PC-9 (cell line): ENCODE data around the gene BOK. TPM values are rescaled to one million over a fixed set of nuclear protein-coding genes. Genes with fewer than 3 reads are reported as not detected.
"Not testable (repeated sequence)": the region's sequence is repeated elsewhere in the genome, so short reads cannot be mapped to it uniquely, and the experiment has no call there.

Experiments
- BruUV-seq: library from RNA; stranded (reverse); fragments of 400-500 nt; replicated peaks from 2 replicates; lab custom pipeline; 2021; lab: Mats Ljungman, UMichigan
- CTCF ChIA-PET: fragments of 300-600 bp; sonication (Branson Sonifier 250); formaldehyde crosslinking; loops from one replicate; lab custom pipeline; 2022; ENCODE audit warnings: antibody characterized with exemption; lab: Charles Lee
- POLR2A ChIA-PET: fragments of 300-600 bp; sonication (Branson Sonifier 250); formaldehyde crosslinking; loops from one replicate; lab custom pipeline; 2022; ENCODE audit warnings: antibody characterized with exemption; ENCODE audit not compliant: unreplicated experiment; lab: Charles Lee
- DNase-seq, 2 experiments: peaks; one replicate each; pipeline versions ENCODE4 v3.0.0 to v3.0.0-alpha.2; 2015 to 2022; ENCODE audit warnings: mixed read lengths in 1 of 2
- H2AFZ ChIP-seq: fragments of 200-600 bp; sonication (generic); 2 replicates; pipeline ENCODE4 v1.8.1; 2017; ENCODE audit warnings: antibody characterized with exemption
- H3F3A ChIP-seq: fragments of 200-600 bp; sonication (generic); 2 replicates; pipeline ENCODE4 v1.8.1; 2017; ENCODE audit warnings: antibody characterized with exemption, mild to moderate bottlenecking, low read depth; ENCODE audit not compliant: insufficient read depth
- H3K27ac ChIP-seq: fragments of 200-600 bp; sonication (generic); 2 replicates; pipeline ENCODE4 v1.6.1; 2016; ENCODE audit warnings: mixed run types
- H3K27me3 ChIP-seq: fragments of 200-600 bp; sonication (generic); 2 replicates; pipeline ENCODE4 v1.6.1; 2016; ENCODE audit warnings: low read depth, mixed run types; ENCODE audit not compliant: insufficient read depth
- H3K36me3 ChIP-seq: fragments of 200-600 bp; sonication (generic); 2 replicates; pipeline ENCODE4 v1.6.1; 2016; ENCODE audit warnings: low read depth, mixed run types
- H3K4me1 ChIP-seq: fragments of 200-600 bp; sonication (generic); replicated peaks from 2 replicates; pipeline ENCODE4 v1.6.1; 2016; ENCODE audit warnings: mixed run types; ENCODE audit not compliant: insufficient read depth
- H3K4me2 ChIP-seq: fragments of 200-600 bp; sonication (generic); 2 replicates; pipeline ENCODE4 v1.6.1; 2017; ENCODE audit warnings: mixed run types
- H3K4me3 ChIP-seq: fragments of 200-600 bp; sonication (generic); 2 replicates; pipeline ENCODE4 v1.6.1; 2016; ENCODE audit warnings: mixed run types
- H3K79me2 ChIP-seq: fragments of 200-600 bp; sonication (generic); 2 replicates; pipeline ENCODE4 v1.6.1; 2017; ENCODE audit warnings: low read depth, mixed run types
- H3K9me2 ChIP-seq: fragments of 200-600 bp; sonication (generic); 2 replicates; pipeline ENCODE4 v1.8.1; 2017; ENCODE audit warnings: mild to moderate bottlenecking; ENCODE audit not compliant: insufficient read depth
- H3K9me3 ChIP-seq: fragments of 200-600 bp; sonication (generic); 2 replicates; pipeline ENCODE4 v1.8.1; 2016; ENCODE audit warnings: low read depth; ENCODE audit not compliant: insufficient read depth
- H4K20me1 ChIP-seq: fragments of 200-600 bp; sonication (generic); 2 replicates; pipeline ENCODE4 v1.8.1; 2017; ENCODE audit not compliant: insufficient read depth
- CTCF ChIP-seq: fragments of 200-600 bp; sonication (generic); conservative IDR thresholded peaks from 2 replicates; pipeline ENCODE4 v1.6.1; 2017; ENCODE audit warnings: mixed run types, antibody characterized with exemption, mild to moderate bottlenecking, moderate library complexity
- EZH2 ChIP-seq: fragments of 200-600 bp; sonication (generic); IDR thresholded peaks from 2 replicates; pipeline ENCODE4 v1.8.0; 2017; ENCODE audit warnings: antibody characterized with exemption, low read depth
- intact Hi-C: fragments of 100-400 bp; cut with micrococcal nuclease; formaldehyde crosslinking; loops from one replicate; pipeline ENCODE4 v1.10.0; 2022; ENCODE audit not compliant: unreplicated experiment
- total RNA-seq: library from RNA; stranded (reverse); gene quantifications from 2 replicates; pipeline ENCODE4 v1.2.3, GENCODE V29; 2021

Gene BOK
- total RNA-seq, 1 experiment from 2014 or later, result 72.8 TPM

- intact Hi-C loops, result loop anchor here (5.0 kb wide), 3 partner anchors 32 to 317 kb away; partner anchors contain the start of gene FARP2
- H3K4me3 ChIP-seq, result no peak overlapping the region
- DNase-seq, result no peak
- H3K9me3 ChIP-seq, result no peaks in the 10 kb centered on the region
- no peaks in the 10 kb centered on the region for H3K79me2 ChIP-seq
- H3K9me2 ChIP-seq, result no peaks in the 10 kb centered on the region
- H3K27me3 ChIP-seq, result no peaks in the 10 kb centered on the region
- H2AFZ ChIP-seq, result no peak overlapping the region
- 0 out of 2 replicates have a peak, but pooled peaks cover 4% of the 10 kb centered on the region for H3F3A ChIP-seq
- POLR2A ChIA-PET, result no interaction called here
- CTCF ChIA-PET, result no interaction called here
- no peak overlapping the region for H3K4me2 ChIP-seq
- peaks cover 10% of the 10 kb centered on the region for H3K4me1 ChIP-seq
- BruUV-seq, result no TSS peak
- H3K36me3 ChIP-seq, result no peaks in the 10 kb centered on the region
- TF ChIP-seq CTCF, result no peak
- TF ChIP-seq EZH2, result no peak
- peaks cover 20% of the 10 kb centered on the region; the same call in 1 of the 2 replicates for H4K20me1 ChIP-seq
- no peak overlapping the region for H3K27ac ChIP-seq
Measured at GRCh38 chr2:241564596-241565410, 6.3 kb downstream of the BOK start.

GRCh38 chr2:241565411-241565810 lies 6.9 kb downstream of the BOK start:
- H3K4me2 ChIP-seq, result no peak overlapping the region
- intact Hi-C loops, result no loop called here
- H3K79me2 ChIP-seq, result no peaks in the 10 kb centered on the region
- no peaks in the 10 kb centered on the region for H3K36me3 ChIP-seq
- H3K27ac ChIP-seq, result no peak overlapping the region
- peaks cover 10% of the 10 kb centered on the region for H3K4me1 ChIP-seq
- H4K20me1 ChIP-seq, result peaks cover 20% of the 10 kb centered on the region; the same call in 1 of the 2 replicates
- H3F3A ChIP-seq, result 0 out of 2 replicates have a peak, but pooled peaks cover 4% of the 10 kb centered on the region
- no peak overlapping the region for H2AFZ ChIP-seq
- H3K9me2 ChIP-seq, result no peaks in the 10 kb centered on the region
- no peak for DNase-seq
- H3K27me3 ChIP-seq, result no peaks in the 10 kb centered on the region
- no peak for TF ChIP-seq EZH2
- no peak for TF ChIP-seq CTCF
- ChIA-PET POLR2A (no interaction called here), CTCF (no interaction called here)
- no TSS peak for BruUV-seq
- H3K9me3 ChIP-seq, result no peaks in the 10 kb centered on the region
- no peak overlapping the region for H3K4me3 ChIP-seq

- DNase-seq, H3K4me2 ChIP-seq, H3K9me3 ChIP-seq, H3F3A ChIP-seq, H3K79me2 ChIP-seq, H3K9me2 ChIP-seq, POLR2A ChIA-PET, H3K27ac ChIP-seq, BruUV-seq, H3K4me3 ChIP-seq, H2AFZ ChIP-seq, H3K36me3 ChIP-seq, intact Hi-C loops, H3K27me3 ChIP-seq: not testable (repeated sequence)
- Histone ChIP-seq H3K4me1 (peaks cover 10% of the 10 kb centered on the region), H4K20me1 (peaks cover 20% of the 10 kb centered on the region; the same call in 1 of the 2 replicates)
- CTCF ChIA-PET, result interaction anchor here (0.7 kb wide), 1 partner anchor 545 kb away, joined by 5 read pairs; no protein-coding TSS in a partner anchor
Measured at GRCh38 chr2:241566021-241566420, 7.5 kb downstream of the BOK start.
